Activated naive CD8-positive, alpha-beta T cell treated with anti-CD3 and anti-CD28 coated beads, Interleukin-2, amount 50 U/mL, for 24 hours (primary cell): Measurements from ENCODE around the gene BCAN.

ENCODE experiments used
- ATAC-seq: fragments of 150-1000 bp; cut with Tn5 transposase; one replicate; pipeline ENCODE4 v1.10.0; 2021
- DNase-seq: peaks from one replicate; pipeline ENCODE4 v3.0.0; 2021
- H3K27ac Mint-ChIP-seq: one replicate; pipeline ENCODE4 v1.8.0; 2021; ENCODE audit warnings: mild to moderate bottlenecking, mixed read lengths
- H3K27me3 Mint-ChIP-seq: one replicate; pipeline ENCODE4 v1.8.0; 2021; ENCODE audit warnings: mixed read lengths
- H3K36me3 Mint-ChIP-seq: one replicate; pipeline ENCODE4 v1.8.0; 2021; ENCODE audit warnings: low read depth, mixed read lengths
- H3K4me1 Mint-ChIP-seq: one replicate; pipeline ENCODE4 v1.8.0; 2021; ENCODE audit warnings: mixed read lengths
- H3K4me3 Mint-ChIP-seq: one replicate; pipeline ENCODE4 v1.8.0; 2021; ENCODE audit warnings: mild to moderate bottlenecking, moderate library complexity, mixed read lengths
- H3K9me3 Mint-ChIP-seq: one replicate; pipeline ENCODE4 v1.8.0; 2021; ENCODE audit warnings: mixed read lengths

BCAN gene

GRCh38 chr1:156696755-156697154 lies 54.8 kb downstream of the BCAN start:
- Mint-ChIP-seq H3K9me3 (no peaks in the 10 kb centered on the region), H3K4me1 (peaks cover 9% of the 10 kb centered on the region), H3K27ac (no peak overlapping the region), H3K36me3 (no peaks in the 10 kb centered on the region), H3K27me3 (peaks cover 47% of the 10 kb centered on the region), H3K4me3 (no peak overlapping the region)
- no peak for ATAC-seq
- DNase-seq: no peak

- no peaks in the 10 kb centered on the region for H3K36me3 Mint-ChIP-seq
- DNase-seq: no peak
- no peak overlapping the region for H3K27ac Mint-ChIP-seq
- H3K9me3 Mint-ChIP-seq: no peaks in the 10 kb centered on the region
- H3K27me3 Mint-ChIP-seq: peaks cover 39% of the 10 kb centered on the region
- no peak overlapping the region for H3K4me3 Mint-ChIP-seq
- H3K4me1 Mint-ChIP-seq: peaks cover 3% of the 10 kb centered on the region
- no peak for ATAC-seq
These were observed 55.6 kb downstream of the BCAN start for GRCh38 chr1:156697481-156697880.

GRCh38 chr1:156698995-156699394 lies 57.1 kb downstream of the BCAN start:
- Mint-ChIP-seq H3K27ac (no peak overlapping the region), H3K4me1 (no peaks in the 10 kb centered on the region), H3K36me3 (no peaks in the 10 kb centered on the region), H3K9me3 (no peaks in the 10 kb centered on the region), H3K4me3 (no peak overlapping the region), H3K27me3 (peaks cover 35% of the 10 kb centered on the region)
- DNase-seq (no peak), ATAC-seq (no peak)

- H3K27me3 Mint-ChIP-seq: peaks cover 38% of the 10 kb centered on the region
These were observed 59.0 kb downstream of the BCAN start for GRCh38 chr1:156700736-156701531.

GRCh38 chr1:156703336-156703735 lies 61.4 kb downstream of the BCAN start:
- H3K36me3 Mint-ChIP-seq: no peaks in the 10 kb centered on the region
- no peak for ATAC-seq
- no peaks in the 10 kb centered on the region for H3K9me3 Mint-ChIP-seq
- peaks cover 23% of the 10 kb centered on the region for H3K4me1 Mint-ChIP-seq
- no peak overlapping the region for H3K4me3 Mint-ChIP-seq
- H3K27ac Mint-ChIP-seq: no peak overlapping the region
- peaks cover 37% of the 10 kb centered on the region for H3K27me3 Mint-ChIP-seq
- DNase-seq: no peak

More at GRCh38 chr1:156700736-156701531, 59.0 kb downstream of the BCAN start:
- DNase-seq (no peak), ATAC-seq (no peak)
- H3K4me3 Mint-ChIP-seq: no peak overlapping the region
- H3K36me3 Mint-ChIP-seq: no peaks in the 10 kb centered on the region
- H3K4me1 Mint-ChIP-seq: peaks cover 12% of the 10 kb centered on the region
- H3K27ac Mint-ChIP-seq: no peak overlapping the region
- H3K9me3 Mint-ChIP-seq: no peaks in the 10 kb centered on the region

DNA sequence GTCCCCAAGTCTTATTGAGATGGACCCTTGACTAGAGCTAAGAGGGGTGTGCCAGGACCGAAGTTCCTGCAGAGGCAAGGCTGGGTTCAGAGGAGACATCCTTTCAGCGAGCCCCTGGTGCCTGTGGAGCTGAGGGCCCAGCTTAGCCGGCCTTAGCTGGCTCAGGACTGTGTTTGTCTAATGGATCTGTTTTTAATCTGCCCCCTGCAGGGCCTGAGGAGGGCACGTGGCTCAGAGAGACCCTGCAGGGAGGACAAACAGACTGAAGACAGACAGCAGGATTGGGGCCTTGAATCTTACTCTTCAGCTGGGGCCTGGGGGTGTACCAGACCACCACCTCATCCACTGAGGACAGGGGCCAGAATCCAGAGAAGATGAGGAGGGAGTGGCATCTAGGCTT lies 61.8 kb downstream of the BCAN start:
- Mint-ChIP-seq H3K4me3 (no peak overlapping the region), H3K9me3 (no peaks in the 10 kb centered on the region), H3K27ac (no peak overlapping the region), H3K4me1 (peaks cover 23% of the 10 kb centered on the region), H3K36me3 (no peaks in the 10 kb centered on the region), H3K27me3 (peaks cover 36% of the 10 kb centered on the region)
- no peak for DNase-seq
- no peak for ATAC-seq

DNA sequence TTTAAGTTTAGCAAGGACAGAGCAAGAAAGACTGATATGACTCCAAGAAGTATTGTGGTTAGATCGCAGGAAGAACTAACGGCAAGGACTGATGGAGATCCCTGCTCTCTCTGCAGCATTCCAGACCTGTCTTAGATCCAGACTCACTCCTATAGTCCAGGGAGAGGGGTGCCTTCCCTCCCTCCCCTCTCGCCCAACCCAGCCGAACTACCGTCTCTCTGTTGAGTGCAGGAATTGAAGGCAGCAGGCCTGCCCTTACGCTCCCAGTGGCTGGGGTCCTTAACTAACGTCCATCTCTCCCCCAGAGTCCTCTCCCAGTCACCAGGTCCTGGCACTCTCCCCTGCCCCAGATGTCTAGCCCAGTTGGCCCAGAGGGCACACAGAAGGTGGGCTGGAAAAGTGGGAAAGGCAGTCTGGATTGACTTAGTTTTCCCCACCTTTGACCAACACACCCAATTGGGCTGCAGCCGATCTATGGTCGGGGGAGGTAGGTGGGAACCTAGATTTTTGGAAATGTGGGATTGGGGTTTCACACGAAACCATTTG lies 62.3 kb downstream of the BCAN start:
- Mint-ChIP-seq H3K27me3 (peaks cover 33% of the 10 kb centered on the region), H3K4me3 (no peak overlapping the region), H3K4me1 (peaks cover 23% of the 10 kb centered on the region), H3K27ac (no peak overlapping the region), H3K9me3 (no peaks in the 10 kb centered on the region), H3K36me3 (no peaks in the 10 kb centered on the region)
- DNase-seq (no peak), ATAC-seq (no peak)

GRCh38 chr1:156704930-156705320 lies 63.0 kb downstream of the BCAN start:
- Mint-ChIP-seq H3K9me3 (no peaks in the 10 kb centered on the region), H3K27ac (no peak overlapping the region), H3K27me3 (peaks cover 33% of the 10 kb centered on the region), H3K4me3 (peak overlapping the region; percentile 5), H3K4me1 (peaks cover 23% of the 10 kb centered on the region), H3K36me3 (no peaks in the 10 kb centered on the region)
- ATAC-seq (no peak), DNase-seq (peak; percentile 64)

DNA sequence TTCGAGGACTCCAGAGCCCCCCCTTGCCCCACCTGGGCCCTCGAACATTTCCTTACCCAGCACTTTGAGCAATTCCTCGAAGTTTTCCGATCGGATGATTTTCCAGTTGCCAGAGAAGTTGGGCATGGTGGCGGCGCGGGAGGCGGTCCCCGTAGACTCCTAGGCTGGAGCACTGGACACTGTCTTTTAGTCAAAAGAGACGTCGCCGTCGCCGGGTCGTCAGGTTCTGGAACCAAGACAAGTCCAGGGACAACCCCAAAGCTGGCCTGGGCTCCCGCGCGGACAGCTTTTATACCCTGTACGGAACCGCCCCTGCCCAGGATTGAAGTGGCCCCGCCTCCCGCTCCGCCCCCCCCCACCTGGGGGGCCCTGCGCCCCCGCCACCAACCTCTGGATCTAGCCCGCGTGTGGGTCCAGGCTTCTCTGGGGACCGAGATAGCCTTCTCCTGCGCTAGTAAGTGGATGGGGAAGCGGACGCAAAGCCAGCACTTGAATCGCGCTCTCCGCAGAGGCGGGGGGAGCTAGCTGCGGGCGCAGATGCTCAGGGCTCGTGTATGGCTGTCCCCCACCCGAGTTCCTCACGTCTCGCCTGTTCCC lies 63.5 kb downstream of the BCAN start, which contains the start of gene CRABP2:
Gene CRABP2, minus strand, starts transcription at position 263 of the 597 bp plus-strand sequence. Its CDS starts 137 bp downstream, at position 126.
- DNase-seq (peak; percentile 24), ATAC-seq (peak; percentile 18)
- H3K27ac Mint-ChIP-seq: peak within 1 kb of the TSS; percentile 59
- H3K27me3 Mint-ChIP-seq: peaks cover 33% of the 10 kb centered on the region
- peak within 1 kb of the TSS; percentile 77 for H3K4me3 Mint-ChIP-seq
- H3K4me1 Mint-ChIP-seq: peaks cover 23% of the 10 kb centered on the region
- no peaks in the 10 kb centered on the region for H3K9me3 Mint-ChIP-seq
- no peaks in the 10 kb centered on the region for H3K36me3 Mint-ChIP-seq

DNA sequence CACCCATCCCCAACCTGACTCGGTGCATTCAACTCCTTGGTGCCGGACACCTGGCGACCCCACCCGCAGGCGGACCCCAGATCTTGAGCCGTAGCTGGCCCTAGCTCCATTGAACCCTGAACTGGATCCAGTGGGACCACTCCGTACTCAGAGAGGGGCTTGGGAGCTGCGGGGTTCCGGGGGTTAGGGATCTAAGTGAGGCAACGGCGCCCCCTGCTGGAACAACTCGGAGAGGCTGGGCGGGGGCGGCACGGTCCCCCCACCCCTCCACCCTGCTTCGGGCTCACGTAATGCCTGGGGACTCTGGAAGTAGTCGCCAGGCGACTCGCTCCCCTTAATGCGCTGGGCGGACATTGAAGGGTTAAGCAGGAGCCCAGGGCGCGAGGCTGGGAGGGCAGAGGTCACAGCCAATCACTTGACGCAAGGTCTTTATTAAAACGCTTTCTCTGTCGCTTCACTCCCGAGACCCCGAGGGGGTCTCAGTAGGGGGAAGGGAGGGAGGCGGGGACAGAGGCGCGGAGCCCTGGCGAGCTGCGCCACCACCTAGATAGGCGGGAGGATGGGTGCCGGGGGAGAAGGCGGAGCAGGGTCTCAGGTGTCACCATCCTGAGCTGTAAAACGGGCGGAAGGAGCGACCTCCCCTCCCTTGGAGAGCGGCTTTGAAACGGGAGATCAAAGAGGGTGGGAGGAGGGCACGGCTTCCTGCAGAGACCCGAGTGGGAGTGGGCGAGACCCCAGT lies 64.2 kb downstream of the BCAN start:
- H3K27me3 Mint-ChIP-seq: peaks cover 29% of the 10 kb centered on the region
- no peaks in the 10 kb centered on the region for H3K36me3 Mint-ChIP-seq
- H3K4me1 Mint-ChIP-seq: peaks cover 23% of the 10 kb centered on the region
- ATAC-seq (peak; percentile 56), DNase-seq (peak; percentile 83)
- H3K9me3 Mint-ChIP-seq: no peaks in the 10 kb centered on the region
- H3K27ac Mint-ChIP-seq: peak overlapping the region; percentile 59
- peak overlapping the region; percentile 77 for H3K4me3 Mint-ChIP-seq

- no peak for ATAC-seq
- H3K4me3 Mint-ChIP-seq: peak overlapping the region; percentile 77
- H3K27me3 Mint-ChIP-seq: peaks cover 26% of the 10 kb centered on the region
- no peaks in the 10 kb centered on the region for H3K36me3 Mint-ChIP-seq
- peak; percentile 25 for DNase-seq
- peaks cover 23% of the 10 kb centered on the region for H3K4me1 Mint-ChIP-seq
- no peaks in the 10 kb centered on the region for H3K9me3 Mint-ChIP-seq
- H3K27ac Mint-ChIP-seq: no peak overlapping the region
These were observed 64.9 kb downstream of the BCAN start for GRCh38 chr1:156706657-156707416.

- no peak for ATAC-seq
- peaks cover 23% of the 10 kb centered on the region for H3K4me1 Mint-ChIP-seq
- H3K9me3 Mint-ChIP-seq: no peaks in the 10 kb centered on the region
- no peaks in the 10 kb centered on the region for H3K36me3 Mint-ChIP-seq
- peaks cover 26% of the 10 kb centered on the region for H3K27me3 Mint-ChIP-seq
- no peak overlapping the region for H3K27ac Mint-ChIP-seq
- H3K4me3 Mint-ChIP-seq: no peak overlapping the region
- no peak for DNase-seq
These were observed 65.7 kb downstream of the BCAN start for GRCh38 chr1:156707417-156708217.

GRCh38 chr1:156708218-156708661 lies 66.3 kb downstream of the BCAN start:
- peaks cover 23% of the 10 kb centered on the region for H3K4me1 Mint-ChIP-seq
- no peaks in the 10 kb centered on the region for H3K9me3 Mint-ChIP-seq
- H3K36me3 Mint-ChIP-seq: no peaks in the 10 kb centered on the region
- no peak overlapping the region for H3K27ac Mint-ChIP-seq
- peaks cover 23% of the 10 kb centered on the region for H3K27me3 Mint-ChIP-seq
- ATAC-seq (no peak), DNase-seq (no peak)
- no peak overlapping the region for H3K4me3 Mint-ChIP-seq
